Activated CD4-positive, alpha-beta T cell treated with anti-CD3 and anti-CD28 coated beads for 36 hours (primary cell): ENCODE results near the gene TMEM179B. TPM values are rescaled to one million over a fixed set of nuclear protein-coding genes. Genes with fewer than 3 reads are reported as not detected.

Experiments
- ATAC-seq: fragments of 200-7000 bp; cut with Tn5 transposase; one replicate; pipeline ENCODE4 v1.10.0; 2021; ENCODE audit warnings: mild to moderate bottlenecking, moderate library complexity
- CTCF ChIA-PET: fragments of 350-600 bp; sonication (Branson Sonifier 250); formaldehyde crosslinking; loops from one replicate; lab custom pipeline; 2021; ENCODE audit warnings: antibody characterized with exemption; lab: Charles Lee
- POLR2A ChIA-PET: fragments of 350-600 bp; sonication (Branson Sonifier 250); formaldehyde crosslinking; loops from one replicate; lab custom pipeline; 2021; ENCODE audit warnings: antibody characterized with exemption, inconsistent platforms; lab: Charles Lee
- DNase-seq: peaks from one replicate; pipeline ENCODE4 v3.0.0-alpha.2; 2020
- H3K27ac Mint-ChIP-seq: one replicate; pipeline ENCODE4 v1.8.0; 2021; ENCODE audit warnings: mixed read lengths
- H3K27me3 Mint-ChIP-seq: one replicate; pipeline ENCODE4 v1.8.0; 2021; ENCODE audit warnings: mixed read lengths
- H3K36me3 Mint-ChIP-seq: one replicate; pipeline ENCODE4 v1.8.0; 2021; ENCODE audit warnings: low read depth, mixed read lengths
- H3K4me1 Mint-ChIP-seq: one replicate; pipeline ENCODE4 v1.8.0; 2021; ENCODE audit warnings: mixed read lengths
- H3K4me3 Mint-ChIP-seq: one replicate; pipeline ENCODE4 v1.8.0; 2021; ENCODE audit warnings: mild to moderate bottlenecking, moderate library complexity, mixed read lengths
- H3K9me3 Mint-ChIP-seq: one replicate; pipeline ENCODE4 v1.8.0; 2021; ENCODE audit warnings: low read depth, mixed read lengths
- intact Hi-C, 2 experiments: fragments of 100-400 bp; cut with DNase I in 1 of 2; cut with micrococcal nuclease in 1 of 2; formaldehyde crosslinking; loops; one replicate each; pipeline versions ENCODE4 v1.14.2 to v1.15.1; 2022 to 2024; cut with DNase I, micrococcal nuclease
- total RNA-seq, 2 experiments: library from RNA; stranded (reverse); gene quantifications; one replicate each; pipeline ENCODE4 v1.2.3, GENCODE V29; 2021

The TMEM179B gene
- total RNA-seq, 2 experiments from 2014 or later, result 19.5 to 35.9 TPM

DNA sequence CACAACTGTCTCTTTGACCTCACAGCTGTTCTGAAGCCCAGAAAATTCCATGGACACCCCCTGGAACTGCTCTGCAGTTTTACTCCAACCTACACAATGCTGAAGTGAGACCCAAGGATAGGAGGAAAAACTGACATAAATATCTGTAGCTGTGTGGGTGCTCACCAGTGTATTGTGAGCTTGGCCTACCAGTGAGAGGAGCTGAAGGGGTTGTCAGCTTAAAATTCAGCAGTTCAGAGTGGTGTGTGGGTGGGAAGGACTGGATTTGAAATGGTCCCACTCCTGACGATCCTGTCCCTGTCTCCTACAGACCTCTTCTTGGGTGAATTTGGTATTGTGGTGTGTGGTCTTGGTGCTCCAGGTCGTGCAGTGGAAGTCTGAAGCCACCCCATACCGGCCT is 2.4 kb downstream of the TMEM179B start:
- DNase-seq (no peak), ATAC-seq (no peak)
- Mint-ChIP-seq H3K9me3 (no peaks in the 10 kb centered on the region), H3K36me3 (peaks cover 64% of the 10 kb centered on the region), H3K27ac (peak overlapping the region; percentile 81), H3K4me1 (peaks cover 48% of the 10 kb centered on the region), H3K27me3 (no peaks in the 10 kb centered on the region), H3K4me3 (peak overlapping the region; percentile 90)
- CTCF ChIA-PET, result interaction anchor here (1.0 to 6.1 kb wide), 3 partner anchors 11 to 51 kb away, joined by 3 to 75 read pairs (median 9); partner anchors contain the start of gene TAF6L
- intact Hi-C loops, result loop anchor here in 1 of 2 experiments (5.0 kb wide), 1 partner anchor 37 kb away; the partner anchor contains the start of gene ZBTB3
- POLR2A ChIA-PET, result interaction anchor here (0.6 to 1.4 kb wide), 6 partner anchors 14 to 63 kb away, joined by 3 to 15 read pairs (median 3); partner anchors contain the start of genes WDR74 and ZBTB3

DNA sequence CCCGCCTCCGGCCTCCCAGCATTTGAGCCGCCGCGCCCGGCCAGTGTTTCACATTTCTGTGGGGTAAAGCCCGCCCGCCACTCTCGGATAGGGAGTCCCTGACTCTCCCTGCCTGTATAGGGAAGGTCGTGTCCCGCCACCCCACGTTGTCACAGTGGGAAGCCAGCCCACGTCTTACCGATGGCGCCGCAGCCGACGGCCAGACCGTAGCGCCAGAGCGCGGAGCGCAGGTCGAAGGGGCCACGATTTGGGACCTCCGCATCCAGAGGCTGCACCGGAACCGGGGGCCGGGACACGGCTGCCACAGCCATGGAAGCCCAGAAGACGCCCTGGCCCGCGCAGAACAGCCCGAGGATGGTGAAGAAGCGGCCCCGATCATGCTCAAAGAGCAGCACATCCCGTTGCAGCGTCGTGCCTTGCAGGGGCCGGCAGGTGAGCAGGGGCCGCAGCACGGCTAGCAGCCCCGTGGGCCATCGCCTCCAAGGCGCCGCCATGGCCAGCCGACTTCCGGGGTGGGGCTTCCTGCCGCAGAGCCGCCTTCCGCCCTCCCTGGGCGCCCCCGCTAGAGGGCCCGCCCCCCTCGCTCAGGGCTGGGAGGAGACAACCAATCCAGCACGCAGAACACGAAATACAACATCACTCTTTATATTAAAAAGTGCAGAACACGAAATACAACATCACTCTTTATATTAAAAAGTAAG is 4.4 kb downstream of the TMEM179B start, which contains the start of gene TMEM223:
TSS of gene TMEM223 (minus strand) at position 506 of the 701 bp plus-strand sequence. CDS start at position 494, 12 bp downstream.
- POLR2A ChIA-PET, result interaction anchor here (0.6 to 2.8 kb wide), 7 partner anchors 9 to 193 kb away, joined by 3 to 13 read pairs (median 5); no protein-coding TSS in a partner anchor

DNA sequence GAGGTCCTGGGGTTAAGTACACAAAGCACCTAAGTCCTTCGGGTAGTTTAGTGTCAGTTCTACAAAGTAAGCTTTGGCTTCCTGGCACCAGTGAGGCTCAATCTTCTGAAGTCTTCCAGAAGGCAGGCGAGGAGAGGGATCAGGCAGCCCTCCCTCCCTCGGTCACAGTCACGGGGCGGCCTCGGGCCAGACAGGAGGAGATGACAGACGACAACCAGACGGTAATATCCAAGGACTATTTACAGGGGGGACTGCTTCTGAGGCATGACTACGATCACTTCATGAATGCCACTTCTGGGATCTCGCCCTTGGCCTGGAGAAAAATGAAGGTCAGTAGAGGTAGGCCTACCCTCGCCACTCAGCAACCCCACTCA is 5.0 kb downstream of the TMEM179B start:
- peaks cover 40% of the 10 kb centered on the region for H3K4me1 Mint-ChIP-seq
- no peaks in the 10 kb centered on the region for H3K27me3 Mint-ChIP-seq
- H3K36me3 Mint-ChIP-seq, result peaks cover 85% of the 10 kb centered on the region
- peak overlapping the region; percentile 89 for H3K4me3 Mint-ChIP-seq
- ATAC-seq (peak; percentile 9), DNase-seq (peak; percentile 48)
- POLR2A ChIA-PET, result interaction anchor here (0.6 to 2.8 kb wide), 4 partner anchors 10 to 127 kb away, joined by 3 to 13 read pairs (median 6); partner anchors contain the start of genes C11orf98 and CSKMT
- no peaks in the 10 kb centered on the region for H3K9me3 Mint-ChIP-seq
- H3K27ac Mint-ChIP-seq, result peak overlapping the region; percentile 90
- CTCF ChIA-PET, result interaction anchor here (0.6 to 1.2 kb wide), 2 partner anchors 20 to 229 kb away, joined by 3 read pairs; no protein-coding TSS in a partner anchor
- intact Hi-C loops, result loop anchor here (1.0 kb wide), 5 partner anchors 13 to 89 kb away; partner anchors contain the start of genes NXF1 (in 2 of the 2) and ZBTB3 (in 1 of the 2)

More for the DNA sequence above, 4.4 kb downstream of the TMEM179B start, which contains the start of gene TMEM223:
- H3K36me3 Mint-ChIP-seq, result peaks cover 81% of the 10 kb centered on the region
- no peaks in the 10 kb centered on the region for H3K27me3 Mint-ChIP-seq
- CTCF ChIA-PET, result interaction anchor here (1.0 to 1.2 kb wide), 2 partner anchors 9 to 19 kb away, joined by 3 to 4 read pairs; no protein-coding TSS in a partner anchor
- DNase-seq (peak; percentile 95), ATAC-seq (peak; percentile 83)
- peaks cover 40% of the 10 kb centered on the region for H3K4me1 Mint-ChIP-seq
- intact Hi-C loops, result loop anchor here (1.0 kb wide), 5 partner anchors 14 to 90 kb away; partner anchors contain the start of genes NXF1 (in 2 of the 2) and ZBTB3 (in 1 of the 2)
- no peaks in the 10 kb centered on the region for H3K9me3 Mint-ChIP-seq
- H3K4me3 Mint-ChIP-seq, result peak within 1 kb of the TSS; percentile 89
- peak within 1 kb of the TSS; percentile 90 for H3K27ac Mint-ChIP-seq

DNA sequence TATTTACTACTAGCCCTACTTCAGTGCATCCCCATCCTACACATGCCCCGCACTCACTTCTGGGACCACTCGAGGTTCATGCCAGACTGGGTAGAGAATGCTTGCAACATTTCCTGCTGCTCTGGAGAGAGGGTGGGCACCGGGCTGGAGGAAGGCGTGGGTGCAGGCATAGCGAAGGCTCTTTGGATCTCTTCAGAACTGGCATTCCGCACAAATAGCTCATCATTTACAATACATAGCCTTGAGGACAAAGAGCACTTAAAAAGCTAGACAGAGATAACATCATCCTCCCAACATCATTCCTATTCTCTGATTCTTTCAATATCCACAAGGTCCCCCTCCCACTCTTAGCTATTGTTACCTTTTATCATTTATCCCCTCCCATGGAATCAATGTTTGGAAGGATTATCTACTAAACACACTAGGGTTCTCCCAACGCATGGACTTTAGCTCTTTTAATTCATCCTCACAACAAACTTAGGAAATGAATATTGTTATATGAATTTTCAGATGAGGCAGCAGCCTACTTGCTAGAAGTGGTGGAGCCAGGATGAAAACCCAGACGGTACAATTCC is 7.1 kb downstream of the TMEM179B start:
- ATAC-seq (no peak), DNase-seq (no peak)
- ChIA-PET POLR2A (interaction anchor here (0.7 to 1.4 kb wide), 3 partner anchors 9 to 47 kb away, joined by 3 to 8 read pairs (median 4); no protein-coding TSS in a partner anchor), CTCF (interaction anchor here (0.8 to 1.0 kb wide), 2 partner anchors 36 to 67 kb away, joined by 3 read pairs; no protein-coding TSS in a partner anchor)
- intact Hi-C loops, result no loop called here
- H3K4me3 Mint-ChIP-seq, result no peak overlapping the region
- H3K27me3 Mint-ChIP-seq, result no peaks in the 10 kb centered on the region
- peak overlapping the region; percentile 75 for H3K27ac Mint-ChIP-seq
- H3K9me3 Mint-ChIP-seq, result no peaks in the 10 kb centered on the region
- peaks cover 29% of the 10 kb centered on the region for H3K4me1 Mint-ChIP-seq
- peaks cover 87% of the 10 kb centered on the region for H3K36me3 Mint-ChIP-seq

DNA sequence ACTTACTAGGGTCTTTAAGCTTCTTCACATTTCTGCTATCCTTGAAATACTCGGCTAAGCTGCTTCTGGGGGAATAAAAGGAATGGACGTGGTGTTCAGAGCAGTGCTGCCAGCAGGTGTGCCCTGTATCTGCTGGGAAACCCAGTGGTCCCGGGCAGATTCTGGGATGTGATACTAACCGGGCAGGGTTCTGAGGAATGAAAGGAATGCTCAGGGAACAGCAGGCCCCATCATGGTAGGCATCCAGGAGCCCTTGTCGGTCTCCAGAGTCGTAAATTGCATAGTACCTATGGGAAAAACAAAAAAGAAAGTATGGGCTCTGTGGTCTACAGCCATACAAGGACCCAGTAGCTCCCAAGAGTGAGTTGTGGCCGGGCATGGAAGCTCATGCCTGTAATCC is 9.1 kb downstream of the TMEM179B start:
- DNase-seq, result no peak
- ATAC-seq, result no peak
- no peaks in the 10 kb centered on the region for H3K9me3 Mint-ChIP-seq
- ChIA-PET CTCF (interaction anchor here (0.8 to 2.0 kb wide), 2 partner anchors 10 to 42 kb away, joined by 5 to 7 read pairs; partner anchors contain the start of gene ZBTB3), POLR2A (interaction anchor here (0.6 to 1.5 kb wide), 4 partner anchors 8 to 127 kb away, joined by 4 to 11 read pairs (median 8); partner anchors contain the start of gene TMEM179B)
- peaks cover 15% of the 10 kb centered on the region for H3K4me1 Mint-ChIP-seq
- peaks cover 85% of the 10 kb centered on the region for H3K36me3 Mint-ChIP-seq
- intact Hi-C loops, result no loop called here
- no peaks in the 10 kb centered on the region for H3K27me3 Mint-ChIP-seq
- no peak overlapping the region for H3K4me3 Mint-ChIP-seq
- H3K27ac Mint-ChIP-seq, result no peak overlapping the region

DNA sequence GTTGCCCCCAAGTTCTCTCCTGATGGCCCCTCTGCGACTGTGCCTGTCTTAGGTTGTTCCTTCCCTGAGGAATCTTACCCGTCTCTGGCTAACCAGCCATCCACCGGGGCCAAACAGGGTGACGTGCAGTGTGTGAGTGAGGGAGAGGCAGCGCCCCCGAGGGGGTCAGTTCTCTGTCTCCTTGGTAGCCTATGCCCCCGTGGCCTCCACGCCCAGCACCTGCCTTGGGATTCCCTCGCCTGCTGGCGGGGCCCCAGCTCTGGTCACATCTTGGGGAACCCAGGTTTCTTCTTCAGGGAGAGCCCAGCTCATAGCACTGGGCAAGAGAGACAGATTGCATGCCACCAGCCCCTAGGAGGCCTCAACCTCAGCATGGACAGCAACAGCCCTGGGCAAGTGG is 12.3 kb downstream of the TMEM179B start:
- POLR2A ChIA-PET, result interaction anchor here (0.6 to 2.2 kb wide), 2 partner anchors 41 to 207 kb away, joined by 4 to 13 read pairs; no protein-coding TSS in a partner anchor
- intact Hi-C loops, result no loop called here
- no peaks in the 10 kb centered on the region for H3K9me3 Mint-ChIP-seq
- ATAC-seq, result no peak
- H3K4me3 Mint-ChIP-seq, result no peak overlapping the region
- H3K27ac Mint-ChIP-seq, result peak overlapping the region; percentile 5
- CTCF ChIA-PET, result no interaction called here
- peaks cover 81% of the 10 kb centered on the region for H3K36me3 Mint-ChIP-seq
- peaks cover 24% of the 10 kb centered on the region for H3K4me1 Mint-ChIP-seq
- DNase-seq, result no peak
- H3K27me3 Mint-ChIP-seq, result no peaks in the 10 kb centered on the region

DNA sequence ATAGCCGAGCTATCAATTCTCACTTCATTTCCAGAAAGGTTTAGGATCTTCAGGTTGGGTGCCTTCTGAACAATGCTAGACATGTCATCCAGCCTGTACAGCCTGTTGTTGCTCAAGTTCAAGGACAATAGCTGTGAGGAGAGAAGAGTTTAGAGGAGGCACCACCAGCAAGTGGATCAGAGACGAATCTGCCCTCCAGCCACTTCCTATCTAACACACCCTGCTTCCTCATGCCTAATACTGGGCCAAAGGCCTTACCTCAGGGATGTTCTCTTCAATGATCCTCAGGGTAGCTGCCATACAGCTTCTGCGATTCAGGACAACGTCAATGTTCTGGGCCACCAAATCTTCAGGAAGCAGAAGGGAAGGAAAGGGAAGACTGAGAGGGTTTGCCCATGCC is 13.9 kb downstream of the TMEM179B start:
- Mint-ChIP-seq H3K36me3 (peaks cover 68% of the 10 kb centered on the region), H3K4me1 (peaks cover 26% of the 10 kb centered on the region), H3K9me3 (no peaks in the 10 kb centered on the region), H3K27me3 (no peaks in the 10 kb centered on the region), H3K4me3 (no peak overlapping the region), H3K27ac (no peak overlapping the region)
- ChIA-PET CTCF (interaction anchor here (0.8 to 1.3 kb wide), 3 partner anchors 10 to 15 kb away, joined by 3 to 6 read pairs (median 4); no protein-coding TSS in a partner anchor), POLR2A (interaction anchor here (0.5 to 2.2 kb wide), 5 partner anchors 9 to 50 kb away, joined by 5 to 13 read pairs (median 6); partner anchors contain the start of genes STX5, TEX54 and TMEM223)
- intact Hi-C loops, result no loop called here
- DNase-seq, result no peak
- no peak for ATAC-seq

DNA sequence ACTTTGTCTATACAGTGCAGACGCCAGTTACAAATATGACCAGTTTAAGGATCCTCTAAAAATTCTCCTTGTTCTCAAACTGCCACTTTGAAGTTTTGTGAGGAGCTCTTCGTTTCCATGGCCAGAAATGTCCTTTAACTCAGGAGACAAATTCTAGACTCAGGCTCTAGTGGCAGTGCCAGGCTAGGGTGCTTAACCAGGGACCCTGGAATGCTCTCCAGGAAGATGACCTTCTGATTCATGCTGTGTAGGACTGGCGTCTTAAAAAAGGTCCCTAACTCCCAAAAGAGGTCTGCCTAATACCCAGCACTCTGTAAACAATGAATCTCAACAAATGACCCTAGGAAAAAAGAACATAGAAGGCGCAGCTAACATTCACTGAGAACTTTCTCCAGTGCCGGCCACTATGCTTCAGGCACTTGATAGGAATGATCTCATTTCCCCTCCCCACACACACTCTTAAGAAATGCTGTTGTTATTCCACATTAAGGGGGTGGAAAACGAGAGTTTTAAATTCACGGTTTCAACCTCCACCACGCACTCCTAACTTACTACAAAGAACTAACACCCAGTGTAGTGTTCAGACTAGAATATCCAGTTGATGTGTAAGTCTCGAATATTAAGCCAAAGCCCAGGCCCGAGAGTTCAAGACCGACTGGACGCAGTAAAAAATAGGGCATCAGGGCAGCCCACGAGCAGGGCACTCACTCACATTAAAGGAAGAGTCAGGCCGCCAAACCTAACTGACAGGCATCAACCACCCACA is 17.3 kb downstream of the TMEM179B start:
- ATAC-seq, result peak; percentile 53

DNA sequence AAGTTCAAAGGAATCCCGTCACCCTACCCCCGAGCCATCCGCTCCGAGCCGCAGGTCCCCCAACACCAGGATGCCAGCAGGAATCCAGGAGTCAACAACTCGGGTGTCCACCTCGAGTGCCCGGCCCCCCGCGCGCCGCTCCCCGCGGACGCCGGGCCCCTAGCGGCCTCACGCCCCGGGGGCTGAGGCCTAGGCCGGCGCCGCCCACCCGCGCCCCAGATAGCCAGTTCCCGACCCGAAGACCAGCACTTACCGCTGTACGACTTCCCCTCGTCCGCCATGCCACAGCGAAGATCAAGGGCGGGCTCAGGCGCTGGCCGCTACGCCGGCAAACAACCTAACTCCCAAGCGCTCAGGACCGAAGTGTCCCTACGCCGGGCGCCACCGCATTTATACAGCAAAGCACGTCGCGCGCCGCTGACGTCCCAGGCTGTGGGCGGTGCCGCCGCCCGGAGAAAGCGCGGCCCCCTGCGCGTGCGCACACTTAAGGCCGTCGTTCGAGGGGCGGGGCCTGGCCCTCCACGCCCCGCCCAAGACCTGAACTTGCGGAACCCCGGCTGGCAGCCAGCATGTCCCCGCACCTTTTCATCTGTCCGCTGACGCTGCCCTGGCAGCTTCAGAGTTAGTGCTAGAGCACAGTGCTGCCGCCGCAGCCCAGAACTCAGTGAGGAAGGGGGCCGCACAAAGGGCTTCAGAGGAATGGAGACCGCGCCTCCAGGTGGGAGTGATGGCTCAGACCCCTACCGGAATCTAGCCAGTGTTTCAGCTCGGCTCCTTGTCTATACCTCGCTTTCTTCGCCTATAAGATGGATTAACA is 18.1 kb downstream of the TMEM179B start, which contains the start of gene NXF1:
TSS of gene NXF1 (minus strand) at position 365 of the 817 bp plus-strand sequence. CDS start at position 281, 84 bp downstream.
- ChIA-PET CTCF (interaction anchor here (0.6 to 3.2 kb wide), 8 partner anchors 15 to 844 kb away, joined by 3 to 24 read pairs (median 3); partner anchors contain the start of gene TMEM179B), POLR2A (interaction anchor here (0.5 to 2.2 kb wide), 14 partner anchors 13 to 164 kb away, joined by 3 to 27 read pairs (median 4); partner anchors contain the start of genes SLC3A2, STX5, TMEM179B and ZBTB3)
- ATAC-seq (peak; percentile 79), DNase-seq (peak; percentile 97)
- peaks cover 29% of the 10 kb centered on the region for H3K4me1 Mint-ChIP-seq
- intact Hi-C loops, result loop anchor here (1.0 to 2.0 kb wide), 16 partner anchors 13 to 231 kb away; partner anchors contain the start of genes TMEM179B (in 2 of the 2), TMEM223 (in 2 of the 2), WDR74 (in 2 of the 2) and HNRNPUL2 (in 1 of the 2)
- H3K36me3 Mint-ChIP-seq, result peaks cover 33% of the 10 kb centered on the region
- H3K9me3 Mint-ChIP-seq, result no peaks in the 10 kb centered on the region
- H3K4me3 Mint-ChIP-seq, result peak within 1 kb of the TSS; percentile 99
- H3K27ac Mint-ChIP-seq, result peak within 1 kb of the TSS; percentile 97
- no peaks in the 10 kb centered on the region for H3K27me3 Mint-ChIP-seq

More for the DNA sequence above, 17.3 kb downstream of the TMEM179B start:
- Mint-ChIP-seq H3K27ac (peak overlapping the region; percentile 97), H3K4me1 (peaks cover 32% of the 10 kb centered on the region), H3K9me3 (no peaks in the 10 kb centered on the region), H3K36me3 (peaks cover 41% of the 10 kb centered on the region), H3K4me3 (peak overlapping the region; percentile 99), H3K27me3 (no peaks in the 10 kb centered on the region)
- DNase-seq, result peak; percentile 59
- intact Hi-C loops, result loop anchor here (1.0 to 2.0 kb wide), 16 partner anchors 12 to 230 kb away; partner anchors contain the start of genes TMEM179B (in 2 of the 2), TMEM223 (in 2 of the 2), WDR74 (in 2 of the 2) and HNRNPUL2 (in 1 of the 2)
- CTCF ChIA-PET, result interaction anchor here (0.7 to 1.0 kb wide), 3 partner anchors 12 to 98 kb away, joined by 4 to 5 read pairs (median 4); partner anchors contain the start of gene TMEM179B
- POLR2A ChIA-PET, result interaction anchor here (0.6 to 2.1 kb wide), 13 partner anchors 9 to 213 kb away, joined by 3 to 10 read pairs (median 5); partner anchors contain the start of genes STX5, TMEM223, TUT1 and UQCC3
